ENCODE data around the gene CARS1. TPM values are rescaled to one million over a fixed set of nuclear protein-coding genes. Genes with fewer than 3 reads are reported as not detected.

Gene CARS1
- total and polyA plus RNA-seq, 2 of the 4 experiments (the other 2 are of a cell fraction), result 72.7 to 78.3 TPM

- Histone ChIP-seq H4K20me1 (ENCODE audit: insufficient read depth, low read length) (peaks cover 45% of the 10 kb centered on the region), H2BK120ac (ENCODE audit: low read depth, low read length) (no peak overlapping the region), H2BK15ac (ENCODE audit: low read depth, low read length) (no peak overlapping the region), H4K8ac (ENCODE audit: low read depth in 2 of 2, low read length in 2 of 2) (no peak overlapping the region), H3K56ac (ENCODE audit: extremely low read depth, insufficient read depth, low read length) (no peak overlapping the region), H3K4me1 (ENCODE audit: control insufficient read depth, insufficient read depth, low read length) (no peaks in the 10 kb centered on the region), H3K27ac (ENCODE audit: insufficient read depth, low read length) (no peak overlapping the region), H4K91ac (ENCODE audit: insufficient read depth, low read depth, low read length) (no peak overlapping the region), H3K4ac (ENCODE audit: low read depth, low read length) (no peak overlapping the region), H2BK5ac (ENCODE audit: low read depth, low read length, poor library complexity, severe bottlenecking) (no peak overlapping the region), H3K9me3 (ENCODE audit: control insufficient read depth, insufficient read depth, low read length) (no peaks in the 10 kb centered on the region), H2AK5ac (ENCODE audit: low read depth, low read length) (no peak overlapping the region), H3K4me2 (ENCODE audit: low read depth, low read length) (no peak overlapping the region), H2AFZ (replicated peaks; ENCODE audit: low read length, poor library complexity) (no peak overlapping the region), H3K18ac (ENCODE audit: low read depth, low read length) (no peak overlapping the region), H2BK20ac (ENCODE audit: low read depth, low read length) (no peak overlapping the region), H3K27me3 (ENCODE audit: control insufficient read depth, insufficient read depth, low read length) (no peaks in the 10 kb centered on the region), H3K9me1 (ENCODE audit: insufficient read depth, low read length) (peaks cover 11% of the 10 kb centered on the region), H3K9ac (ENCODE audit: low read depth, low read length) (no peak overlapping the region), H2AK9ac (replicated peaks; ENCODE audit: low read depth, low read length, poor library complexity) (no peak overlapping the region), H3K36me3 (ENCODE audit: control insufficient read depth, insufficient read depth, low read length) (peaks cover 61% of the 10 kb centered on the region), H3K4me3 (ENCODE audit: insufficient read depth, low read depth, low read length) (no peak overlapping the region), H3K14ac (replicated peaks; ENCODE audit: low read depth, low read length) (no peak overlapping the region), H3K79me1 (ENCODE audit: low read depth in 1 of 2, low read length in 2 of 2) (peaks cover 26 to 66% of the 10 kb centered on the region in 2 experiments), H3K23ac (ENCODE audit: low read depth, low read length) (no peak overlapping the region), H4K5ac (ENCODE audit: low read depth, low read length) (no peak overlapping the region)
- no peak for DNase-seq
- intact Hi-C loops (cut with micrococcal nuclease), result no loop called here
- in situ Hi-C loops (cut with MboI; ENCODE audit: low sequenced_read_pairs), result no loop called here
- no TSS peak for BruUV-seq (replicated peaks)
- POLR2A ChIA-PET (ENCODE audit: unreplicated experiment), result no interaction called here
- no CpG with 5 or more reads among the region's 9 CpGs for WGBS, 2 experiments (ENCODE audit: extremely low coverage in 2 of 2, insufficient read length in 1 of 2)
- CTCF ChIA-PET, result no interaction called here
- ATAC-seq (ENCODE audit: low read depth), result no peak
- dilution Hi-C loops (cut with HindIII; ENCODE audit: low sequenced_read_pairs, unreplicated experiment), result no loop called here
- TF ChIP-seq CEBPB (IDR thresholded peaks at IDR 0.05; ENCODE audit: low read depth, low read length) (no peak), RCOR1 (IDR thresholded peaks at IDR 0.05; ENCODE audit: insufficient replicate concordance, low read length) (no peak), FOS (IDR thresholded peaks at IDR 0.05; ENCODE audit: low read depth, low read length) (no peak), MXI1 (IDR thresholded peaks at IDR 0.05; ENCODE audit: borderline replicate concordance, low read depth, low read length) (no peak), RFX5 (IDR thresholded peaks at IDR 0.05; ENCODE audit: low read depth, low read length) (no peak), CTCF (conservative IDR thresholded peaks at IDR 0.05; ENCODE audit: low read depth, low read length) (no peak), RAD21 (IDR thresholded peaks at IDR 0.05; ENCODE audit: low read length) (no peak), ELK1 (IDR thresholded peaks at IDR 0.05; ENCODE audit: borderline replicate concordance, low read depth, low read length) (no peak), MAFK (IDR thresholded peaks at IDR 0.05; ENCODE audit: low read depth, low read length) (no peak), BHLHE40 (IDR thresholded peaks at IDR 0.05; ENCODE audit: low read depth, low read length) (no peak), MAZ (IDR thresholded peaks at IDR 0.05; ENCODE audit: borderline replicate concordance, low read depth, low read length) (no peak), USF2 (IDR thresholded peaks at IDR 0.05; ENCODE audit: low read depth, low read length) (no peak), POLR2A (IDR thresholded peaks at IDR 0.05; ENCODE audit: low read depth, low read length) (no peak), CHD1 (IDR thresholded peaks at IDR 0.05; ENCODE audit: low read depth, low read length) (no peak), SMC3 (IDR thresholded peaks at IDR 0.05; ENCODE audit: low read depth, low read length) (no peak), NFE2L2 (IDR thresholded peaks at IDR 0.05; ENCODE audit: low read depth, low read length) (no peak)
Observed at GRCh38 chr11:3028813-3029212, 28.4 kb downstream of the CARS1 start.

All from IMR-90 (cell line).